ENCODE data around the gene DPP3.
A peak's percentile ranks its signal among the peaks of the same experiment; 100 is the strongest.

The DPP3 gene

GRCh38 chr11:66531841-66532240 is 51.6 kb downstream of the DPP3 start:
- TF ChIP-seq RARB (CRISPR knock-in tag; IDR thresholded peaks at IDR 0.05) (no peak), ZNF70 (CRISPR knock-in tag; IDR thresholded peaks at IDR 0.05) (no peak), ARNTL (CRISPR knock-in tag; IDR thresholded peaks at IDR 0.05; ENCODE audit: borderline replicate concordance, low read depth) (no peak), ISL1 (CRISPR knock-in tag; IDR thresholded peaks at IDR 0.05) (no peak), BACH2 (CRISPR knock-in tag; IDR thresholded peaks at IDR 0.05; ENCODE audit: borderline replicate concordance) (no peak), GLIS3 (CRISPR knock-in tag; IDR thresholded peaks at IDR 0.05) (no peak), TSHZ2 (CRISPR knock-in tag; IDR thresholded peaks at IDR 0.05) (no peak), CSDC2 (CRISPR knock-in tag; IDR thresholded peaks at IDR 0.05) (no peak), ZFP30 (CRISPR knock-in tag; IDR thresholded peaks at IDR 0.05) (no peak)
- no peak for ATAC-seq

DNA sequence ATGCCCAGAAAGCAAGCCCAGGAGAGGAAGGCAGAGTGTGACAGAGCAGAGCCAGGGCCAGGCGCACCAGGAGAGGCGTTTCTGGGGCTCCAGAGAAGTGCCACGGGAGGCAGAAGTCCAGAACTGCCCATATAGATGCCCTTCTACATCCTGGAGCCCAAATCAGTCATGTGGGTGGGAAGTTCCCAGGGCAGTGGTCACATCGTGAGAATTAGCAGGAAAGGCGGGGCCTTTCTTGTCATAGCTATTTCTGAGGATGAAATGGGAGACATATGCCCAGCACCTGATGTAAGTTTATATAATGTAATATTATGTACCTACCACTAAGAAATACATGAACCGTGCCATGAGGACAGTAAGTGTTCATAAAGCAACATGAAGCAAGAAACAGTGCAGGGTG is 52.5 kb downstream of the DPP3 start:
- peak; percentile 9; the same call in 2 of the 3 replicates for ATAC-seq

DNA sequence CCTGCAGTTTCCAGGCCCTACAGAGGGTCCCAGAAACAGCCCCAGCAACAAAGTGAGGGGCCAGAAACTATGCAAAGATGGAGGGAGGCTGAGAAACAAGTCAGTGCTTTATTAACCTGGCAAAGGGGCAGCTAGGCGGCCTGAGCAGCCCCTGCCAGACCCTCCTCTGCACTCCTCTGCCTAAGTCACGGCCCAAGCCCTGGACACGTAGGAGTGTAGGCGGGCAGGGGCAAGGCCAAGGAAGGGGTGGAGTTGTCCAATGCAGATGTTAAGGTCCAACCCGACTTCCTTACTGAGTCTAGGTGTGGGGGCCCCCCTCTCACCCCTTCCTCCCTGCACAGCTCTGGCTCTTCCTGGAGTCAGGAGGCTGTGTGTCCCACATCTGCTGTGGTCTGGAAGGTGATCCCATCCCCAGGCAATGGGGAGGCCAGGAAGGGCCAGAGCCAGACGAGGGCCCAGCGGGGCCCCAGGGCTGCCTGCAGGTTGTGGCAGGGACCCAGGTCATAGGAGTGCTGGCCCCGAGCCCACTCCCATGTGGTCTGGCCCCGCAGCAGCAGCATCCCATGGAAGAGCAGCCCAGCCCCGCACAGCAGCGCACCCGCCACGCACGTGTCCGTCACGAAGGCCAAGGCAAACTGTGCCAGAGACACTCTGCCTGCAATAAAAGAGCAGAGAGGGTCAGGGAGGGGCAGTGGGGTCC is 59.1 kb downstream of the DPP3 start:
- no peak for TF ChIP-seq ZNF70 (CRISPR knock-in tag; IDR thresholded peaks at IDR 0.05)
- no peak for TF ChIP-seq CREB5 (CRISPR knock-in tag; IDR thresholded peaks at IDR 0.05; ENCODE audit: low read depth)
- TF ChIP-seq ZNF8 (CRISPR knock-in tag; IDR thresholded peaks at IDR 0.05) = no peak
- TF ChIP-seq, protein P1, sequence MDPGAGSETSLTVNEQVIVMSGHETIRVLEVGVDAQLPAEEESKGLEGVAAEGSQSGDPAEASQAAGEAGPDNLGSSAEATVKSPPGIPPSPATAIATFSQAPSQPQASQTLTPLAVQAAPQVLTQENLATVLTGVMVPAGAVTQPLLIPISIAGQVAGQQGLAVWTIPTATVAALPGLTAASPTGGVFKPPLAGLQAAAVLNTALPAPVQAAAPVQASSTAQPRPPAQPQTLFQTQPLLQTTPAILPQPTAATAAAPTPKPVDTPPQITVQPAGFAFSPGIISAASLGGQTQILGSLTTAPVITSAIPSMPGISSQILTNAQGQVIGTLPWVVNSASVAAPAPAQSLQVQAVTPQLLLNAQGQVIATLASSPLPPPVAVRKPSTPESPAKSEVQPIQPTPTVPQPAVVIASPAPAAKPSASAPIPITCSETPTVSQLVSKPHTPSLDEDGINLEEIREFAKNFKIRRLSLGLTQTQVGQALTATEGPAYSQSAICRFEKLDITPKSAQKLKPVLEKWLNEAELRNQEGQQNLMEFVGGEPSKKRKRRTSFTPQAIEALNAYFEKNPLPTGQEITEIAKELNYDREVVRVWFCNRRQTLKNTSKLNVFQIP (CRISPR knock-in tag; IDR thresholded peaks at IDR 0.05; ENCODE audit: borderline replicate concordance, low read depth) = no peak
- no peak for TF ChIP-seq ESRRG (CRISPR knock-in tag; IDR thresholded peaks at IDR 0.05)
- TF ChIP-seq RARB (CRISPR knock-in tag; IDR thresholded peaks at IDR 0.05) = no peak
- no peak for TF ChIP-seq PPARA (CRISPR knock-in tag; IDR thresholded peaks at IDR 0.05; ENCODE audit: borderline replicate concordance)
- TF ChIP-seq SNAI2 (CRISPR knock-in tag; IDR thresholded peaks at IDR 0.05) = no peak
- TF ChIP-seq, protein P2, sequence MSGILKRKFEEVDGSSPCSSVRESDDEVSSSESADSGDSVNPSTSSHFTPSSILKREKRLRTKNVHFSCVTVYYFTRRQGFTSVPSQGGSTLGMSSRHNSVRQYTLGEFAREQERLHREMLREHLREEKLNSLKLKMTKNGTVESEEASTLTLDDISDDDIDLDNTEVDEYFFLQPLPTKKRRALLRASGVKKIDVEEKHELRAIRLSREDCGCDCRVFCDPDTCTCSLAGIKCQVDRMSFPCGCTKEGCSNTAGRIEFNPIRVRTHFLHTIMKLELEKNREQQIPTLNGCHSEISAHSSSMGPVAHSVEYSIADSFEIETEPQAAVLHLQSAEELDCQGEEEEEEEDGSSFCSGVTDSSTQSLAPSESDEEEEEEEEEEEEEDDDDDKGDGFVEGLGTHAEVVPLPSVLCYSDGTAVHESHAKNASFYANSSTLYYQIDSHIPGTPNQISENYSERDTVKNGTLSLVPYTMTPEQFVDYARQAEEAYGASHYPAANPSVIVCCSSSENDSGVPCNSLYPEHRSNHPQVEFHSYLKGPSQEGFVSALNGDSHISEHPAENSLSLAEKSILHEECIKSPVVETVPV (CRISPR knock-in tag; IDR thresholded peaks at IDR 0.05) = no peak
- no peak for TF ChIP-seq OSR1 (CRISPR knock-in tag; IDR thresholded peaks at IDR 0.05)
- TF ChIP-seq ZFP3 (CRISPR knock-in tag; IDR thresholded peaks at IDR 0.05) = no peak
- no peak for TF ChIP-seq CSDC2 (CRISPR knock-in tag; IDR thresholded peaks at IDR 0.05)
- TF ChIP-seq, protein P3, sequence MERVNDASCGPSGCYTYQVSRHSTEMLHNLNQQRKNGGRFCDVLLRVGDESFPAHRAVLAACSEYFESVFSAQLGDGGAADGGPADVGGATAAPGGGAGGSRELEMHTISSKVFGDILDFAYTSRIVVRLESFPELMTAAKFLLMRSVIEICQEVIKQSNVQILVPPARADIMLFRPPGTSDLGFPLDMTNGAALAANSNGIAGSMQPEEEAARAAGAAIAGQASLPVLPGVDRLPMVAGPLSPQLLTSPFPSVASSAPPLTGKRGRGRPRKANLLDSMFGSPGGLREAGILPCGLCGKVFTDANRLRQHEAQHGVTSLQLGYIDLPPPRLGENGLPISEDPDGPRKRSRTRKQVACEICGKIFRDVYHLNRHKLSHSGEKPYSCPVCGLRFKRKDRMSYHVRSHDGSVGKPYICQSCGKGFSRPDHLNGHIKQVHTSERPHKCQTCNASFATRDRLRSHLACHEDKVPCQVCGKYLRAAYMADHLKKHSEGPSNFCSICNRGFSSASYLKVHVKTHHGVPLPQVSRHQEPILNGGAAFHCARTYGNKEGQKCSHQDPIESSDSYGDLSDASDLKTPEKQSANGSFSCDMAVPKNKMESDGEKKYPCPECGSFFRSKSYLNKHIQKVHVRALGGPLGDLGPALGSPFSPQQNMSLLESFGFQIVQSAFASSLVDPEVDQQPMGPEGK (CRISPR knock-in tag; IDR thresholded peaks at IDR 0.05; ENCODE audit: borderline replicate concordance) = no peak
- no peak for TF ChIP-seq TOX (CRISPR knock-in tag; IDR thresholded peaks at IDR 0.05; ENCODE audit: borderline replicate concordance)
- no peak for TF ChIP-seq ARNTL (CRISPR knock-in tag; IDR thresholded peaks at IDR 0.05; ENCODE audit: borderline replicate concordance, low read depth)
- TF ChIP-seq GLIS3 (CRISPR knock-in tag; IDR thresholded peaks at IDR 0.05) = no peak
- no peak for TF ChIP-seq TCF4 (CRISPR knock-in tag; IDR thresholded peaks at IDR 0.05; ENCODE audit: borderline replicate concordance)
- no peak for TF ChIP-seq ISL1 (CRISPR knock-in tag; IDR thresholded peaks at IDR 0.05)
- TF ChIP-seq TSHZ2 (CRISPR knock-in tag; IDR thresholded peaks at IDR 0.05) = no peak
- TF ChIP-seq ZNF565 (CRISPR knock-in tag; conservative IDR thresholded peaks at IDR 0.05; ENCODE audit: low read depth) = no peak
- no peak for ATAC-seq

More for the DNA sequence above, 52.5 kb downstream of the DPP3 start:
- TF ChIP-seq ZFP3 (CRISPR knock-in tag; IDR thresholded peaks at IDR 0.05) = no peak

All from SK-N-SH treated with all-trans-retinoic acid at 6 μM for 48 hours (cell line).